IPS-NIHi7 (cell line): Measurements from ENCODE around the gene FAM193A.
"Not testable (repeated sequence)": the region's sequence is repeated elsewhere in the genome, so short reads cannot be mapped to it uniquely, and the experiment has no call there.

Experiments used
- DNase-seq: peaks from one replicate; pipeline ENCODE4 v3.0.0; 2012; ENCODE audit warnings: mixed read lengths; ENCODE audit errors: extremely low spot score

FAM193A gene

DNA sequence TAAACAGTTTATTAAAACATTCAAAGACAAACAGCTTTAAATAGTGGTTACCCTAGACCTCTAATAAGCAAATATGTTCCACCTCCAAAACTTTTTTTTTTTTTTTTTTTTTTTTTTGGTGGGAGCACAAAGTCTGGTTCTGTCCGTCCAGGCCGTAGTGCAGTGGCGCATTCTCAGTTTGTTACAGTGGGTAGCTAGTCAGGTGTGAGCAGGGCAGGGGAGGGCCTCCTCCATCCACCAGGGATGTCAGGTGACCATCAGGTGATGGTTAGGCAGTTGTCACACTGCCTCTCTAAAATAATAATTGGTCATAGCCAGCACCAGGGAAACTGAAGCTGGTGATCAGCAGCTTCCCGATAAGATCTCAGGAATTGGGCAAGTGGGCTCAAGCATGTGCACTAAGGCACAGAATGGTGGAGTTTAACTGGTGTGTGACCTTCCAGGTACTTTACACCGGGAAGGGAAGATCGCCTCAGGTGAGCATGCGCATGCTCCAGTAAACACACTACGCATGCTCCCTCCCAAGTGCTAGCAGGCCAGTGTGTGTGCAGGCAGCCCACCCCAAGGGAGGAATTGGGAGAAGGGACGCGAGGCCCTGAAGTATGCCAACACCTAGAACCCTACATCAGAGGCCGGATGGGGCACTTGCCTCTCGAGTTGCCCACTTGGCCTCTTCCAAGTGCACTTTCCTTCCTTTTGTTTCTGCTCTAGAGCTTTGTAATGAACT lies 192.5 kb downstream of the FAM193A start:
- no peak for DNase-seq

DNA sequence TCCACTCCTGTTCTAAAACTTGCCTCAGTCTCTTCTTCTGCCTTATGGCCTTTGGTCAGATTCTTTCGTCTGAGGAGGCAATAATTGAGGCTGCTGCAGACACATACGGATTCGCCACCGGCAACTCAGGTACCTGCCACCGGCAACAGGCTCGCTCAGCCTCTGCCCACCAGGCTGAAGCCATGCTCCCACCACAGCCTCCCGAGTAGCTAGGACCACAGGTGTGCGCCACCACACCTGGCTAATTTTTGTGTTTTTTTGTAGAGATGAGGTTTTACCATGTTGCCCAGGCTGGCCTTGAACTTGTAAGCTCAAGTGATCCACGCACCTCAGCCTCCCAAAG lies 193.1 kb downstream of the FAM193A start:
- DNase-seq: no peak

DNA sequence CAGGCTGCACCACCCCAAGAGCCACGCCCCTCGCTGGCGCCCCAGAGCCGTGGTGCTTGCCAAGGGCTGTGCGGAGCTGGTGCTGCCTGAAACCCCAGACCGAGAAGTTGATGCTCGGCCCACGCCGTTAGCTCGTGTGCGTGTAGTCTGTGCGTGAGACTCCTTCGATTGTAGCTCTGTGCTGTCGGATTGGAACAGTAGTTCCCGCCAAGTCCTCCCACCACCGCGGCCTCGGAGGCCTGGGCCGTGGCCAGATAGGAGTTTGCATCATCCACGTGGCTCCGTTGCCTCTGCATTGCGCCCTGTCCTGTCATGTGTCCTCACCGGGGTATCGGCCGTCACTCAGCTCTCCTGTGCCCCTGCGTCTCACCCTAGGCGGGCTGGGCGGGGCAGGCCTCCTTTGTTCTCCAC lies 195.5 kb downstream of the FAM193A start:
- no peak for DNase-seq

DNA sequence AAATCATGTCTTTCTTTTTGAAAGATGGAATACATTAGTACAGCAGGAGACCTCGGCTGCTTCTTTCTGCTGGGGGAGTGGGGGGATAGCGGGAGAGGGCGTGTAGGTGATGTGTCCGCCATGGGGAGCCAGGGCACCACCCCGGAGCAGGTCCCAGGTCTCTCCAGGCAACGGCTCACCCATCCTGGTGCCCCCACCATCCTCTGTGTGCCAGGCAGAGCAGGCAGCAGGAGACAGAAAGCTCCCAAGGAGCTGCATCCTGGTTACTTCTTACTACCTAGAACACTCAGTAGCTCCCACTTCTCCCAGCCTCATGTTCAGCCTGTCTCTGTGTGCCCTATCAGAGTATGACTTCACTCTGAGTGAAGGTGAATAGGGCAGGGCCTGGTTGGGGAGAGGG lies 196.1 kb downstream of the FAM193A start:
- DNase-seq: no peak

DNA sequence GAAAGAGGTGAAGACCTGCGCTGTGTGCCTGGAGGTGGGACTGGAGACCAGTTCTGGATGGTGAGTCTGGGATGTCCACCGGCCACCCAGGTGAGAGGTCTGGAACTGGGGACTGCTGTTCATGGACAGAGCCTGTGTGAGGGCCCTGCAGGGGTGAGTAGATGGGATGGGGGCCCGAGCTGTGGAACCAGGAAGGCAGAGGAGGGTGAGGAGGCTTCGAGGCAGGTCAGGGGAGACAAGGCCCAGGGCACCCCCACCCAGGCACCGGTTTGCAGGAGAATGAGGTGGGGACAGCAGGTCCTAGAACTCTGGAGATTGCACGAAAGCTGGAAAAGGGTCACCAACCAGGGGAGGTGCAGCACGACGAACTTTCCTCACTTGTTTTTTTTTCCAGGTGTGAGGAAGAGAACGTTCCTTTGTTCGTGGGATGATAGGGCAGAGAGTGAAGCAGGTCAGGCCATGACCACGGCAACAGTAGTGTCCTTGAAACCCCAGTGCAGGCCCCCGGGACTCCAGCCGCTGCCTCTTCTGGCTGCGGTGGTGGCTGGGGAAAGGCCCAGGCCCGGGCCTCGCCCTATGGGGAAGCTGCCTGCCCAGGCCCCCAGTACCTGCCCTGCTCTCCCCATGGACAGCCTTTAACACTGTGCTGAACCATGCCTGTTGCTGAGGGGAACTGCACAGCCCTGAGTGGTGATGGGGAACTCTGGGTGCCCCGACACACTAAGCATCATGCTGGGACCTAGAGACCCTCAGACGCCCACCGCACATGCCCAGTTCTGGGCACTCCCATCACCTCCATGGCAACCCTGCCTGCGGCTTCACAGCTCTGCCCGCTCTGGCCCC lies 196.8 kb downstream of the FAM193A start:
- DNase-seq: no peak

DNA sequence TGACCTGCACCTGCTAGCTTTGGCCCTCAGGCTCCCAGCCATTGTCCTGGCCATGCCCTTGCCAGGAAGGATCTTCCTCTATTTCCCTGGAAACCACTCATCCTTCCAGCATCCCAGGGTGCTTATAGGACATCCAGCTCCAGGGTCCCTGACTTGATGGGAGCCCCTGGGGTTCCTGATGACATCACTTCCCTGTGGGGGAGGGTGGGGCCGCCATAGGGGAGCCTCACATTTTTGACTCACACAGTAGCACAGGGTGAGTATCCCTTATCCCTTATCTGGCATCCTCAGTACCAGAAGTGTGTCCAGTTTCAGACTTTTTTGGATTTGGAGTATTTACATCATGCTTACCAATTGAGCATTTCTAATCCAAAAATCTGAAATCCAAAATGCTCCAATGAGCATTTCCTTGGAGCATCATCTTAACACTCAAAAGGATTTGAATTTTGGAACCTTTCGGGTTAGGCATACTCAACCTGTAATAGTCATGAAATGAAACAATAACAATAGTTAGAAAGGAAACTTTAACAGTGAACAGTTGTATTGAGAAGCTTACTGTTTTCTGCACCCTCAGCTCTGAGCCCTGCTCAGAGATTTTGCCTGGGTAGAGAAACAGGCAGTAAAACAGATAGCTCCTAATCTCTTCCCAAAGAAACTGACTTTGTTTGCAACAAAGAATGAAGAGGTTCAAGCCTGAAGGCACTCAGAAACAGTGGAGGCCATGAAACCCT lies 197.6 kb downstream of the FAM193A start:
- no peak for DNase-seq

DNA sequence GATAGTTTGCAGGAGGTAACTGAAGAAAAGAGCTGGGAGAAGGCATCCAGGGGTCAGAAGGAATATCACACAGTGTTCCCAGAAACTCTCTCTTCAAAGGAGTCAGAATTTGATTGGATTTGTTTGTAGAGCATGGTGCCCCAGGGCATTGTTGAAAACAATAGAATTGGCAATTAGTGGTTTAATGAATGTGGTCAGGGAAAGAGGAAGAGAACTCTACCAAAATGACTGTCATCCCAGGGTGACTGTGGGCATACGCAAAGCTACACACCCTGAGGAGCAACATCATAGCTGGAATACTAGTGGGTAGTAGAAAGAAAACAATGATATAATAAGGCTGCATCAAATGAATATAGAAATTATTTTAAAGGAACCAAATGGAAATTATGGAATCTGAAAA lies 198.2 kb downstream of the FAM193A start:
- DNase-seq: no peak

DNA sequence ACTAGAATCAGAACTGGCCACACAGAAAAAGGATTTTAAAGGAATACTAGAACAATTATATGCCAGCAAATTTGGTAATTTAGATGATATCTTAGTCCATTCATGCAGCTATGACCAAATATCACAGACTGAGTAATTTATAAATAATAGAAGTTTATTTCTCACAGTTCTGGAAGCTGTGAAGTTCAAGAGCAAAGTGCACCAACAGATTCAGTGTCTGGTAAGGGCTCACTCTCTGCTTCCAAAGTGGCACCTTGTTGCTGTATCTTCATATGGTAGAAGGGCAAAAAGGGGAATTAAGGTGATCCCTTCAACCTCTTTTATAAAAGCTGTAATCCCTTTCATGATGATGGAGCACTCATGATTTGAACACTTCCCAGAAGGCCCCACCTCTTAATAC lies 199.4 kb downstream of the FAM193A start:
- DNase-seq: no peak

DNA sequence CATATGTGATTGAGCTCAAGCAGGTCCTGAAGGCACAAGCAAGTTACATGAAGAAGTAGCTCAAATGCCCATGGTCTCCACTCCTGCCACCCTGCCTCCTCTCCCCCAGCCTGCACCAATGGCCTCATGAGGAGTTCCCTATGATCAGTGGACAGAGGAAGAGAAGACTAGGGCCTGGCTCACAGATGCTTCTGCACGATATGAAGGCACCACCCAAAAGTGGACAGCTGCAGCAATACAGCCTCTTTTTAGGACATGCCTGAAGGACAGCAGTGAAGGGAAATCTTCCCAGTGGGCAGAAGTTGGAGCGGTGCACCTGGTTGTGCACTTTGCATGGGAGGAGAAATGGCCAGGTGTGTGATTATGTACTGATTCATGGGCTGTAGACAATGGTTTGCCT lies 201.8 kb downstream of the FAM193A start:
- DNase-seq: not testable (repeated sequence)

DNA sequence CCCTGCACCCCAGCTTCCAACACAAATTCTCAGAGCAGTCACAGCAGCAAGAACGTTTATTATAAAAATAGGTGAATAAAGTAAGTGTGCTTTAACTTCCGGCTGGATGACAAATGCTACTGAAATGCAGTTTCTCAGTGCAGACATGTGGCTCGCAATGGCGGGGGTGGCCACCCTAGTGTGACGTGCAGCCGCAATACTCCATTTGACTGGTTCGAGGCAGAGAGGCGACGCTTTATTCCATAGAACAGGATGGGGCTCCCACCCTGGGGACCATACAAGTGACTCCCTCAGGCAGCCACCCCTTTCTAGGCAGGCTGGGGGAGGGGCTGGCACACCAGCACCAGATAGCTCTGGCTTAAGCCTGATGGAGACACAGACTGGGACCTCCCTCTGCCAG lies 205.2 kb downstream of the FAM193A start:
- no peak for DNase-seq

DNA sequence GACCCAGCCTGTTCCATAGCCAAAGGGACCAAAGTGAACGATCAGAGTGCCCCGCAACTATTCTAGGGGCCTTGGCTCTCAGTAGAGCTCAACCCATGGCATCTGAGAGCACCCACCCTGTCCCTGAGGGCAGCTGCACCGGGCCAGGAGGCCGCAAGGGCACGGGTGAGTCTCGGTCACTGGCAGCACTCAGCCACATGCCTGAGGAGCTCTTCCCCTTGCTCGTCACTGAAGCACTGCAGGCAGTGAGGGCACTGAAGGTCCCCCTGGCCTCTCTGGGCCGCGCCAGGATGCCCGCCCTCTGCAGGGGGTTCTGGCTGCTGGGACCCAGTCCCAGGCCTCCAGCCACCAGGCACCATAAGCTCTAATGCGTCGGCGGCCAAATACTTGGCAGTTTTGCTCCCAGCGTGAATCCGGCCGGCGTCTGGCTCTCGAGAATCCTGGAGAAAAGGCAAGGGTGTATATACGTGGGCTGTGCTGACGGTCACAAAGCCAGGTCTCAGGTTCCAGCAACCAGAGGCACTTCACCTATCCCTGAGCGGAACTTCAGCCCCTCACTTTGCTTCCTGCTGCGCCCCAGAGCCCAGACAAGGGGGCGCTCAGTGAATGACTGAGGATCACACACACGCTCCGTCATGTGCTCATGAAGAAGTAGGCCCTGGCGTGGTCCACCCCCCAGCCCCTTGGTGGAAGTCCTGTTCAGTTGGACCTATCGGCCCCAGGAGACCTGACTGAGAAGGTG lies 205.8 kb downstream of the FAM193A start:
- DNase-seq: no peak

DNA sequence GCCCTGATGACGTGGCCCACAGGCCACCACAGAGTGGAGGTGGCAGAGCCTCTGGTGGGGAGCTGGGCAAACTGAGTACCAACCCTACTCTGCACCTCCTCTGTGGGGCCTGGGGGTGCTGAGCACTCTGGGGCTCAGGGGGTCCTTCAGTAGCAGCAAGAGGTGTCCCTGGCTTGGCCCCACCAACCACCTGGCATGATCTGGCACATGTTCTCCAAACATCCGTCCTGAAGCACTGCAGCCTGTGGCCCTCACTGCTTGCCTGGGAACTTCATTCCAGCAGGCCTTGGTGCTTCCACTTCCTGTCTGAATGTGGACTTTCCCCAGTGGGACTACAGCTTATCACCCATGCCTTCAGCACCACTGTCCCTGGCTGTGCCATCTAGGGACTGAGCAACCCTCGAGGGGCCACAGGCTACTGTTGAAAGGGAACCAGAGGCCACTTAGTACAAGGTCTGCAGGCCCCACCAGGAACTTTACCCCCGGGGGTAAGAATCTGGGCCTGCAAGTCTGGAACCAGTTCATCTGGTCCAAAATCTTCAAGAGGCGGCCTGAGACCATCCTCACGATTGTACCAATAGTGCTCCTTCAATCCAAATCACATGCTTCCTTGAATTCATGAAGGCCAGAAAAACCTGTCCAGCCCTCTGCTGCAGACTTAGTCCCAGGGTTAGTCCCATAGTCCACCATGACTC lies 206.5 kb downstream of the FAM193A start:
- DNase-seq: no peak

DNA sequence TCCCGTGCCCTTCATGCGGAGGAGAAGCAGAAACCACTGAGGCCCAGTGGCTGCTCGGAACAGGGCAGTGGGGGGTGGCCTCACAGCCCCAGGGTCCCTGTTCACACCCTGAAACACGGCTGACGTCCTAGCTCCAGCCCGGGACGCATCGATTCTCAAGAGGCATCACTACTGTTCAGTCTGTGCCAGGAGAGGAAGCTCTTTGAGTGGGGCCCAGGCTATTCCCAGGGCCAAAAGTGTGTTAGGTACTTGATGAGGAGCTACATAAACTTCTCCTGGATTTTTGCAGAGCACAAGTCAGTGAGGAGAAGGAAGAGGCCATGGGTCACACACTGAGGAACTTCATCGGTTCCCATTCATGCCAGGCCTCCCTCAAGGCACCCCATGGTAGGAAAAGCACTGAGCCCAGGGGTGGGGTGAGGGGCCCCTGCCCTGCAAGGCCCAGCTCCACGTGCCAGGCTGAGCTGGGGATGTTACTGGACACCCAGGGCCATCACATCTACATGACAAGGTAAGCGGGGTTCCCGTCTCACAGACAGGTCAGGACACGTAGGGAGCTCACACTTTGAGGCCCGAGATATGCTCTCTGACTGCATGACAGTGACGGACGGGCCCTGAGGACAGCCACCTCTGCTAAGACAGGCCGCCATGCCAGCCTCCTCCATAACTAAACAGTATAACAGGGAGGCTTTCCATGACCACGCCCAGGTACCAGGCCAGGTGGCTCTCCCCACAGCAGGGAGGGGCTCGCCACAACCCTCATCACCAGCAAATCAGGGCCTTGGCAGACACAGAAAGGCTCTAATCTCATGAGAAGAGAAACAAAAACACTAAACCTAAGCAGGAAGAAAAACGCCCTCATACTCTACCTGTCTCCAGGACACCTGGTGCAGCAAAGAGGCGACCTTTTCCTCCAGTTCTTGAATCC lies 207.3 kb downstream of the FAM193A start:
- DNase-seq: no peak

DNA sequence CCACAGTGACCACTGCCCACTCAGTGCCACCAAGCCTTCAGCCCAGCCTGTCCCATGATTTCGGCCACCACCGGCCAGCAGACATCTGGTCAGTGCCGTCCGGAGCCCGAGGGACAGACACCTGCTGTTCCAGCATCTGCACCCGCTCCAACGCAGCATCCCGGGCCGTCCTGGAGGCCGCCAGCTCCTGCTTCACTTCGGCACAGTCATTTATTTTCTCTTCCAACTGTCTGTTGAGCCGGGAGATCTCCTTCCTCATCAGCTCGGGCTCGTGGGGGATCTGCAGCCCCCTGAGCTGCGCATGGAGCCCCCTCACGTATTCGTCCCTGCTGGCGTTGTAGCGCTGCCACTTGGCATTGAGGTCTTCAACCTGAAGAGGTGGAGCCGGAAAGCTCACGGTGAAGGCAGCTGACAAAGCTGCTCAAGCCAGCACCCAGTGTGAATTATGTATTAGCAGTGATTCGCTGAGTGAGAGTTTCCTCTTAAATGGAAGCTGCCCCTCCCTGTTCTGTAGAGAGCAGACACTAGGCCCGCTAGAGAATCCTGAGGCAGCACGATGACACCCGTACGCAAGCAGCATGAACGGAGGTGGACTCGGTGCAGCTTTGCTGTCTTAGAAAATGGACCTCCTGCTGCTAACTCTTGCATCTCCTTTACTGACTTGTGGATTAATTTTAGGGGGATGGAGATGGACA lies 208.3 kb downstream of the FAM193A start:
- no peak for DNase-seq

DNA sequence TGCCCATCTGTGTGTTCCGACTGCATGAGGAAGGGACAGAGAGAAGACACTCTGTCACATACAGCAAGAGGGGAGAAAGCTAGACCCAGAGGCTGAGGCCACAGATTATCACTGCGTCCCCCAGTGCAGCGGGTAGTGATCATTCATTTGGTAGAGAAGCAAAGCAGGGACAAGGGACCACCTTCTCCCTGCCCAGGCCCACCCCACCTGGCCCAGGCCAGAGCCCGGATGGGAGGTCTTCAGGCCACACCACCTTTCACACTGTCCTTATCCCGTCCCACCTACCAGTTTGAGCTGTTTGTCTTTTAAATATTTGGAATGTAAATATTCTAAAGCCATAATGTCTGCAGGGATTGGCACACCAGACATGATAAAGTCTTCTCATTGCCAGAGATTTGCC lies 209.1 kb downstream of the FAM193A start:
- no peak for DNase-seq

DNA sequence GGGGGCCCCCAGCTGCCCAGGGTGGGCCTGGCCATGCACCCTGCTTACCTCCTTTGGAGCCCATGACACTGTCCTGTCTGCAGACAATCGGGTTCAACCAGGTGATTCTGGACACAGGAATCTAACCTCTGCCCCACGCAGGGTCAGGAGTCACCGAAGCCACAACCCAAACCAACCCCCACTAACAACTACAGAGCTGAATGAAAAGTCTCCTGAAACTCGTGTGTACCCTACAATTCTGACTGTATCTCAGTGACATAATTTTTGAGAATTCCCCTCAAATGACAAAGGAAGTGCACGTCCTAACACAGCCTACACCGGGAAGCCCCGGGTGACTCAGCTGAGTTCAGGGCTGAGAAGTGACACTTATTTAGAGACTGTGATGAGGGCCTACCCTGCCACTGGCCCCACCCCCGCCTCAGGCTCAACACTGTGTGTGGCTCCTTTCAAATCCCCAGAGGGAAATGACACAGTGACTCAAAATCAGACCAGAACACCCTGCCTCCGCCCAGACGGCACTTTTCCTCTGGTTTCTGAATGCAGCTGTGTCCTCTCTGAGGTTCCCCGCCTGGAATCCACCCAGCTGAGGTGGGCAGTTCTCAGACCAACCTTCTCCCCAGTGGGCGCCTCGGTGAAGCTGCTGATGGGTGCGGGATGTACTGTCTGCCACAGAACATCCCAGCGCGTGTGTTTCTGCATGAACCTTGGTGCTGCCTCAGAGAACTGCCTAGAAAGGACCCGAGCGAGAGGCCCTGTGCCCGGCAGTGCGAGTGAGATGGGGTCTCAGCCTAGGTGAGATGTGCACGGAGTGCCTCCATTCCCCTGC lies 209.7 kb downstream of the FAM193A start:
- DNase-seq: no peak

DNA sequence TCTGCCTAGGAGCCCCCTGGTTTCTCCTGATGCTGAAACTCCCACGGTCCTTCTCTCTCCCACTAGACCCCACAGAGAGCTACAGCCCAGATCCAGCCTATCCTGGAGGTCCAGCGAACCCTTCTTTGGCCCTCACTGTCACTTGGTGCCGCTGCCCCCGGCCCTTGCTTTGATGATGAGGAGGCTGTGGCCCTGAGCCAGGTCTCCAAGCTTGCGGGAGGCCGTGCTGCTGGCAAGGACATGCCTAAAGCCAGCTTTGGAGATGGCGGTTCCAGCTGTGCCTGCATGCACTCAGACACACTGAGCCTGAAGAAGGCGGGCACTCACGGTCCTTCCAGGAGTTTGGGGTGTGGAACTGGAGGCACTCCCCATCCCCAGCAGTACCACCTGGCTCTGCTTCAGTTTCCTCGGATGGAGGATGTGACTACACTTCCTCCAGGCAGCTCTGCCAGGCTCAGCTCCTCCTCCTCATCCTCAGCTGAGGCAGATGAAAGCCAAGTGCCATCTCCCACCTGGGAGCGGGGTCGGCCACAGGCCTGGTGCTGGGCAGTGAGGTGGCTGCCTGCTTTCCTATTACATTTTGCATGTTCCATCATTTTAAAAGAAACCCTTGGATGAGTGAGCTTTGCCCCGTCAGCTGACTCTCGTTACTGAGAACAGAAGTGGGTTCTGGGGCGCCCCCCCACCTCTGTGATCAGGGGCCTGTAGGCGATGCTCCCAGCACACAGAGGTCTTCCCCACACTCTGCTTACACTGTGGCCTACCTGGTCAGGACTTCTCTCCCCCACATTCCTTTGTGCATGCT lies 210.6 kb downstream of the FAM193A start:
- no peak for DNase-seq
